Activated T-helper 2 cell treated with anti-CD3 and anti-CD28 coated beads, Interferon-gamma antibody, Interleukin-2, Interleukin-4, amounts not matched to agents 10 μg/mL and 5 μg/mL and 100 μg/mL, durations not matched to agents 14 hours and 24 hours and 36 hours (primary cell): ENCODE data around the gene FOXG1. TPM values are rescaled to one million over a fixed set of nuclear protein-coding genes. Genes with fewer than 3 reads are reported as not detected.
A peak's percentile ranks its signal among the peaks of the same experiment; 100 is the strongest.

Experiments
- DNase-seq: peaks from one replicate; pipeline ENCODE4 v3.0.0; 2021; ENCODE audit warnings: low spot score
- H3K27ac Mint-ChIP-seq: one replicate; pipeline ENCODE4 v1.8.0; 2021; ENCODE audit warnings: mixed read lengths
- H3K27me3 Mint-ChIP-seq: one replicate; pipeline ENCODE4 v1.8.0; 2021; ENCODE audit warnings: low read depth, mixed read lengths
- H3K36me3 Mint-ChIP-seq: one replicate; pipeline ENCODE4 v1.8.0; 2021; ENCODE audit warnings: low read depth, mixed read lengths
- H3K4me1 Mint-ChIP-seq: one replicate; pipeline ENCODE4 v1.8.0; 2021; ENCODE audit warnings: low read depth, mixed read lengths
- H3K4me3 Mint-ChIP-seq: one replicate; pipeline ENCODE4 v1.8.0; 2021; ENCODE audit warnings: low read depth, mild to moderate bottlenecking, moderate library complexity, mixed read lengths
- H3K9me3 Mint-ChIP-seq: one replicate; pipeline ENCODE4 v1.8.0; 2021; ENCODE audit warnings: mixed read lengths
- intact Hi-C: fragments of 100-400 bp; cut with micrococcal nuclease; formaldehyde crosslinking; loops from one replicate; pipeline ENCODE4 v1.15.1; 2023
- total RNA-seq: library from RNA; stranded (reverse); gene quantifications from 2 replicates; pipeline ENCODE4 v1.2.3, GENCODE V29; 2022

Gene FOXG1
- total RNA-seq, 1 donor from 2014 or later = not detected

DNA sequence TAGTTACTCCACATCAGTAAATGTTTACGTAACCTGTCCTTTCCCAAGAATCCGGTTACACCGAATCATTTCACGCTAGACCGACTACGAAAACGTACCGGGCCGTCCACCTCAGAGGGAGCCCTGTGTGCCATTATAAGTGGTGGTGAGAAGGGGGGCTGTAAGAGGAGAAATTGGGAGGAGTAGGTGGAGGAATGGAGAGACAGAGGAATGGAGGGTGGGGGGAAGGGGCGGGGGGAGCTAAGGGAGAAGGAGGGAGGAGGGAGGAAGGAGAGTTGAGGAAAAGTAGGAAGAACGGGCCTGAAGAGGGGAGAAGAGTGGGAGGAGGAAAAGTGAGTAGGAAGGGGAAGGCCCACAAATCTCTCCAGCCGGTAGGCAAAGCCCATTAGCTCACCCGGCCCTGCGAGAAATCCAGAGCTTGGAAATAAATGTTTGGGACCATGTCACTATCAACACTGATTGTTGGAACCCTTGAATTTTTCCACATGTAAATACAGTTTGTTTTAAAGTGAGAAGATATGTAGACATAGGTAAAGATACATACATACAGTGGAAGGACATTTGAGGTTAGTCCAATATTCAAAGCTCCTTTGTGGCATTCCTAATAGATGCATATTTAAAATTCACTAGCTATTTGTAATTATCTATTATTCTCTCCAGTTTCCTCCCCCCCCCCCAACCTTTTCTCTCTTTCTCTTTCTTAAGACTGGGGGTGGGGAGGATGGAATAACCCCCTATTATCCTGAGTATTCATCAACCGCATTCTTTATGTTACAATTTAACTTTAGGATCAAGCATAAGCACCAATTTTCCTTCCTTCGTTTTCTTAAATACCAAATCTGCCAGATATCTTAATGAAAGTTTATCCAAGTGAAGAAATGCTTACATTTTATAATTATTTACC lies 2.1 kb upstream of the FOXG1 start:
- Mint-ChIP-seq H3K27ac (no peak overlapping the region), H3K27me3 (peaks cover 56% of the 10 kb centered on the region), H3K9me3 (peaks cover 4% of the 10 kb centered on the region), H3K4me1 (no peaks in the 10 kb centered on the region), H3K36me3 (no peaks in the 10 kb centered on the region), H3K4me3 (no peak overlapping the region)
- intact Hi-C loops = no loop called here
- DNase-seq = no peak

DNA sequence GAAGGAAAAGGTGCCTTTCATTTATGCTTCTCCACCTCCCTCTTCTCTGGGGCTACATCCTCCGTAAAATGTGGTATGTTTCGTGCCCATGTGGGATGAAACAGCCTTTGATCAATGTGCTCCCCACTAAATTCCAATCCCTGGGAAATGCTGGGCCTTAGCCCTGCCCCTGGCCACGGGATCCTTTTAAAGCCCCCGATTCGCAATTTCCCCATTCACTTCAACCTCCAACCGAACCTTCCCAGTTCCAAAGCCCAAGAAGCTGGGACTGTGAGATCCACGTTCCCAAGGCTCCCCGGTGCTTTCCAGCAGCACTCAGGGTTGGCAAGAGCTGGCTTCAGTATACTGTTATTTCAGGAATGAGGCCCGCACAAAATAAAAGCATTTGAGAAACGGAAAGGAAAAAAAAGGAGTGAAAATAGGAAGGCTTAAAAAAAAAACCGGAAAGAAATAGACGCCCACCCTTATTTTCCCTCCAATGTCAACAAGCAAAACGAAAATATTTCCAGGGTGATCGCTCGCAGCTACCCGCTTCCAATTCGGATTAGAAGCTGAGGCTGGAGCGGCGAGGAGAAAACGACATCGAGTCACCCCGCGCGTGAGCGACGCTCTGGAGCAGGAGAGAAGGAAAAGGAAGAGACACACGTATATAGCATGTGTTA lies 1.3 kb upstream of the FOXG1 start:
- Mint-ChIP-seq H3K4me3 (no peak overlapping the region), H3K4me1 (no peaks in the 10 kb centered on the region), H3K27ac (peak overlapping the region; percentile 25), H3K27me3 (peaks cover 49% of the 10 kb centered on the region), H3K9me3 (peaks cover 4% of the 10 kb centered on the region), H3K36me3 (no peaks in the 10 kb centered on the region)
- DNase-seq = no peak
- intact Hi-C loops = no loop called here

DNA sequence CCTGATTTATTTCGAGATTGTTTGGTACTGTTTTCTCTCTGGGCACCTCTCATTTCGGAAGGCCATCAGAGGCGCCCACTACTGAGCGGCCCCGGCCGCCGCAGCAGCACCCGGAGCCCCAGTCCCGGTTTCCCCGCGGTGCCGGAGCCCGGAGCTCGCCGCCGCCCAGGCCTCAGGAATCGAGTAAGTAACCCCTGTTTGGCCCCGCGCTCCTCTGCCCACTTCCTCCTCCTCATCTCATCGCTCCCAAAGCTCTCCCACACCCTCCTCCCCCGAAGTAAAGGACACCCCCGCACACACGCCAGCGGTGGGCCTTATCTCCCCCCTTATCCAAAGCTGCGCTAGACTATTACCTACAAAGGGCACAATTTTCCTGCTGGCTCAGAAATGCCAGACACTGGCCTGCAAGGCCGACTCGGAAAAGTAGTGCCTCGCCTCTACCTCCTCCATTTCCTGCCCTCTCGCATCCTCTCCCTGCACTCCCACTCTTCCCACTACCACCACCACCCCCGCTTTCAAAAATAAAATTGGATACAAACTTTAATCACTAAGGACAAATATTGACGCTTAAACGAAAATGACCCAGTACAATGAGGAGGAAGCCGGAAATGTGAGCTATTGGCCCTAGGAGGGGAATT lies 637 bp upstream of the FOXG1 start:
- no peak for DNase-seq
- Mint-ChIP-seq H3K27me3 (peaks cover 45% of the 10 kb centered on the region), H3K9me3 (peaks cover 4% of the 10 kb centered on the region), H3K4me1 (no peaks in the 10 kb centered on the region), H3K4me3 (no peak overlapping the region), H3K27ac (peak overlapping the region; percentile 18), H3K36me3 (no peaks in the 10 kb centered on the region)
- intact Hi-C loops = no loop called here

DNA sequence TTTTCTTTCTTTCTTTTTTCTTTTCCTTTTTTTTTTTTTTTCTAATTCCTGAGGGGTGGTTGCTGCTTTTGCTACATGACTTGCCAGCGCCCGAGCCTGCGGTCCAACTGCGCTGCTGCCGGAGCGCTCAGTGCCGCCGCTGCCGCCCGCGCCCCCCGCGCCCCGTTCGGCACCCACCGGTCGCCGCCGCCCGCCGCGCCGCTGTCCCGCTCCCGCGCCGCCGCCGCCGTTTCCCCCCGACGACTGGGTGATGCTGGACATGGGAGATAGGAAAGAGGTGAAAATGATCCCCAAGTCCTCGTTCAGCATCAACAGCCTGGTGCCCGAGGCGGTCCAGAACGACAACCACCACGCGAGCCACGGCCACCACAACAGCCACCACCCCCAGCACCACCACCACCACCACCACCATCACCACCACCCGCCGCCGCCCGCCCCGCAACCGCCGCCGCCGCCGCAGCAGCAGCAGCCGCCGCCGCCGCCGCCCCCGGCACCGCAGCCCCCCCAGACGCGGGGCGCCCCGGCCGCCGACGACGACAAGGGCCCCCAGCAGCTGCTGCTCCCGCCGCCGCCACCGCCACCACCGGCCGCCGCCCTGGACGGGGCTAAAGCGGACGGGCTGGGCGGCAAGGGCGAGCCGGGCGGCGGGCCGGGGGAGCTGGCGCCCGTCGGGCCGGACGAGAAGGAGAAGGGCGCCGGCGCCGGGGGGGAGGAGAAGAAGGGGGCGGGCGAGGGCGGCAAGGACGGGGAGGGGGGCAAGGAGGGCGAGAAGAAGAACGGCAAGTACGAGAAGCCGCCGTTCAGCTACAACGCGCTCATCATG lies 654 bp downstream of the FOXG1 start:
- no peak for DNase-seq
- Mint-ChIP-seq H3K27me3 (peaks cover 38% of the 10 kb centered on the region), H3K27ac (no peak overlapping the region), H3K36me3 (no peaks in the 10 kb centered on the region), H3K9me3 (peaks cover 4% of the 10 kb centered on the region), H3K4me3 (no peak overlapping the region), H3K4me1 (no peaks in the 10 kb centered on the region)
- intact Hi-C loops = no loop called here

DNA sequence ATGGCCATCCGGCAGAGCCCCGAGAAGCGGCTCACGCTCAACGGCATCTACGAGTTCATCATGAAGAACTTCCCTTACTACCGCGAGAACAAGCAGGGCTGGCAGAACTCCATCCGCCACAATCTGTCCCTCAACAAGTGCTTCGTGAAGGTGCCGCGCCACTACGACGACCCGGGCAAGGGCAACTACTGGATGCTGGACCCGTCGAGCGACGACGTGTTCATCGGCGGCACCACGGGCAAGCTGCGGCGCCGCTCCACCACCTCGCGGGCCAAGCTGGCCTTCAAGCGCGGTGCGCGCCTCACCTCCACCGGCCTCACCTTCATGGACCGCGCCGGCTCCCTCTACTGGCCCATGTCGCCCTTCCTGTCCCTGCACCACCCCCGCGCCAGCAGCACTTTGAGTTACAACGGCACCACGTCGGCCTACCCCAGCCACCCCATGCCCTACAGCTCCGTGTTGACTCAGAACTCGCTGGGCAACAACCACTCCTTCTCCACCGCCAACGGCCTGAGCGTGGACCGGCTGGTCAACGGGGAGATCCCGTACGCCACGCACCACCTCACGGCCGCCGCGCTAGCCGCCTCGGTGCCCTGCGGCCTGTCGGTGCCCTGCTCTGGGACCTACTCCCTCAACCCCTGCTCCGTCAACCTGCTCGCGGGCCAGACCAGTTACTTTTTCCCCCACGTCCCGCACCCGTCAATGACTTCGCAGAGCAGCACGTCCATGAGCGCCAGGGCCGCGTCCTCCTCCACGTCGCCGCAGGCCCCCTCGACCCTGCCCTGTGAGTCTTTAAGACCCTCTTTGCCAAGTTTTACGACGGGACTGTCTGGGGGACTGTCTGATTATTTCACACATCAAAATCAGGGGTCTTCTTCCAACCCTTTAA lies 1.5 kb downstream of the FOXG1 start:
- Mint-ChIP-seq H3K4me3 (no peak overlapping the region), H3K27ac (no peak overlapping the region), H3K27me3 (peaks cover 36% of the 10 kb centered on the region), H3K4me1 (no peaks in the 10 kb centered on the region), H3K36me3 (no peaks in the 10 kb centered on the region), H3K9me3 (peaks cover 4% of the 10 kb centered on the region)
- intact Hi-C loops = no loop called here
- DNase-seq = no peak

DNA sequence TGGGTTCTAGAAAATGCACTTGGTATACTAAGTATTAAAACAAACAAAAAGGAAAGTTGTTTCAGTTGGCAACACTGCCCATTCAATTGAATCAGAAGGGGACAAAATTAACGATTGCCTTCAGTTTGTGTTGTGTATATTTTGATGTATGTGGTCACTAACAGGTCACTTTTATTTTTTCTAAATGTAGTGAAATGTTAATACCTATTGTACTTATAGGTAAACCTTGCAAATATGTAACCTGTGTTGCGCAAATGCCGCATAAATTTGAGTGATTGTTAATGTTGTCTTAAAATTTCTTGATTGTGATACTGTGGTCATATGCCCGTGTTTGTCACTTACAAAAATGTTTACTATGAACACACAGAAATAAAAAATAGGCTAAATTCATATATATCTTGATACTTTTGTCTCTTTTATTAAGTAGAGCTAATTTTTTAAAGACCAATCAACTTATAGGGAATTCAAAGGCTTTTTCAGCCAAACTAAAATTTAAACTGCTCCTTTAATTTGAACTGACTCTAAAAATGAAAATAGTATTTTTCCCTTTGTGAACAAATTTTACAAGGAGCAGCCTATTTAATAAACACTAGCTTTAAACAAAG lies 2.8 kb downstream of the FOXG1 start:
- Mint-ChIP-seq H3K27me3 (peaks cover 44% of the 10 kb centered on the region), H3K36me3 (no peaks in the 10 kb centered on the region), H3K9me3 (peaks cover 4% of the 10 kb centered on the region)

DNA sequence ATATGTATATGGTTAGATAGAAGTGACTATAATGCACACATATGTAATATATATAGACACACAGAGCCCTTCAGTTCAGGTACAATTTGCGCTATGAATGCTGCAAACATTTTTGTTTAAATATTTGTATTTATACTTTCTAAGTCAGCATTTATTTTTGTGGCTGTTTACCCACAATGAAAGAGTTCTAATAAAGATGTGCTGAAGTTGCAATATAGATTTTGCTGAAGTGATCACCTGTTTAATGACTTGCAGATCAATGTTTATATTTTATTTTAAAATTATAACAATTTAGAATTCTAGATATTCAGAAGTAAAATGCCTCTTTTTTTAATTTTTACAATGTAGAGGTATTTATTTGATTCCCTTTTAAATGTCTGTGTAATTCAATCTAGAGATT lies 3.5 kb downstream of the FOXG1 start:
- Mint-ChIP-seq H3K36me3 (no peaks in the 10 kb centered on the region), H3K4me3 (no peak overlapping the region), H3K27ac (no peak overlapping the region), H3K4me1 (no peaks in the 10 kb centered on the region), H3K9me3 (peaks cover 4% of the 10 kb centered on the region), H3K27me3 (peaks cover 46% of the 10 kb centered on the region)
- no peak for DNase-seq
- intact Hi-C loops = no loop called here

More for the DNA sequence above, 2.8 kb downstream of the FOXG1 start:
- DNase-seq = no peak
- H3K4me1 Mint-ChIP-seq = no peaks in the 10 kb centered on the region
- H3K4me3 Mint-ChIP-seq = no peak overlapping the region
- H3K27ac Mint-ChIP-seq = no peak overlapping the region
- intact Hi-C loops = no loop called here

DNA sequence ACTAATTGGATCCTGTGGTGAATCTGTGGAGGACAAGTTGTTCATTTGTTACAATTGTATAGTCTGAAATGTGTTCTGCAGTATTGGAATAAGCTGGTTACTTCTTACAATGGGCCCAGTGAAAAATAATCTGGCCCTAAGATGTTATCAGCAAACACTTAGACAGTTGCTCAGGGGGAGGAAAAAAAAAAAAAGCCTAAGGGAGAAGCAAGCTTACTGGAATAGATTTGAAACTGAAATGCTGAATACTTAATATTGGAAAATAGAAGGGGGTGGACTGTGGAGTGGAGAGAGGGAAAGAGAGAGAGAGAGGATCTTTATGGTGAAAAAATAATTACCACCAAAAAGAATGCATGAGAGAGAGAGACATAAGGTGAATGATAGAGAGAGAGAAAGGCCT lies 4.0 kb downstream of the FOXG1 start:
- Mint-ChIP-seq H3K36me3 (no peaks in the 10 kb centered on the region), H3K9me3 (peaks cover 4% of the 10 kb centered on the region), H3K27me3 (peaks cover 46% of the 10 kb centered on the region), H3K4me3 (no peak overlapping the region), H3K27ac (no peak overlapping the region), H3K4me1 (no peaks in the 10 kb centered on the region)
- intact Hi-C loops = no loop called here
- DNase-seq = no peak

DNA sequence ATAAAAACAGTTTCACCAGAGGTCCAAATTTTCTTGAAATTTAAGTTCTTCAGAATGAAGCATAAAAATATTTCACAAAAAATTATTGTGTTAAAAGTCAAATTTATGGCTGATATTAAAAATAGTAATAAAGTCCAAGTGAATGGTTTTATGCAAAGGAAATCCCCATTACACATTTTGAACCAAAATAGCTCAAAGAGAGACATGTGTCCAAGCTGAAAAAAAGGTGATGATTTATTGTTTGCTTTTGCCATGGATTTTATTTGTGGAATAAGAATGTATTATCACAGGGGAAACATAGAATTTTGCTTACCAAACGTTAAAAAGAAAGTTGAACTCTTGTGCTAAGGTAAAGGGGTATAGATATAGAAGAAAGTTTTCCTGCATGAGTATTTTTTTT lies 4.6 kb downstream of the FOXG1 start:
- H3K27ac Mint-ChIP-seq = no peak overlapping the region
- H3K9me3 Mint-ChIP-seq = peaks cover 2% of the 10 kb centered on the region
- no peak for DNase-seq
- no peak overlapping the region for H3K4me3 Mint-ChIP-seq
- peaks cover 46% of the 10 kb centered on the region for H3K27me3 Mint-ChIP-seq
- intact Hi-C loops = no loop called here
- H3K36me3 Mint-ChIP-seq = no peaks in the 10 kb centered on the region
- H3K4me1 Mint-ChIP-seq = no peaks in the 10 kb centered on the region

DNA sequence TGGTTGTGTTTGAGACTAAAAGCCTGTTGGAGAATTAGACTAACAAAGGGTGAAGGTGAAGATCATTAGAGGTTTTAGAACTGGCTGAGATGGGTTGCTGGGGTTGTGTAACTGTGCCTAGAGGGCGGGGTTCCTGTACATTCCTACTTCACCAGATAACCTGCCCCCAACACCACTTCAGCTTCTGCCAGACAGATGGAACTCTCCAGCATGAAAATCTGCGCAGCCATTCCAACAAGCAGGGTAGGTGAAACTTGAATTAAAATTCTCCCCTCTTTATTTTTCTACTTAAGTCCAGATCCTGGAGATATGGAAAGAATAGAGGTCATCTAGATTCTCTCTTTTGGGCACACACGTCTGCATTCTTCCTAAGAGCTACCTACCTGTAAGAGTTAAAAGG lies 6.0 kb downstream of the FOXG1 start:
- intact Hi-C loops = no loop called here
- peaks cover 46% of the 10 kb centered on the region for H3K27me3 Mint-ChIP-seq
- H3K4me3 Mint-ChIP-seq = no peak overlapping the region
- H3K4me1 Mint-ChIP-seq = no peaks in the 10 kb centered on the region
- H3K27ac Mint-ChIP-seq = no peak overlapping the region
- no peaks in the 10 kb centered on the region for H3K36me3 Mint-ChIP-seq
- no peak for DNase-seq
- H3K9me3 Mint-ChIP-seq = no peaks in the 10 kb centered on the region

DNA sequence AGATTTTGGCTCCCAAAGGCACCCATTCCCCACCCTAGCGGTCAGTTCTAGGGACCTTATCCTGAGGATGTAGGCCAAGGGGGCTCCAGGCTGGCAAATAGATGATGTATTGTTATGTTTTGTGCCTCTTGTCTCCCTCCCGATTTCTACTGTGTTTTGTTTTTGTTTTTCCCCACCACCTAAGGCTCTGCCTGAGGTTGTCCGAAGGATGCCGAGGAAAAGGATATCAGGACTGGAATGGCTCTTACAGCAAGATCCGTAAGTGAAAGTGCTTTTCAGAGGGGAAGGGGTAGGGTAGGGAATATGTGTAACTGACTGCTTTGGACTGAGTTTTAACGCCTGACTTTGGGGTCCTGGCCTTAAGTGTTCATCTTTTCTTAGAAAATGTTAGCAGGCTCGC lies 6.6 kb downstream of the FOXG1 start:
- no peaks in the 10 kb centered on the region for H3K4me1 Mint-ChIP-seq
- H3K9me3 Mint-ChIP-seq = no peaks in the 10 kb centered on the region
- no peak for DNase-seq
- no peaks in the 10 kb centered on the region for H3K36me3 Mint-ChIP-seq
- no peak overlapping the region for H3K4me3 Mint-ChIP-seq
- peaks cover 45% of the 10 kb centered on the region for H3K27me3 Mint-ChIP-seq
- intact Hi-C loops = no loop called here
- H3K27ac Mint-ChIP-seq = no peak overlapping the region
